Fibroblast of skin of right biceps (primary cell): ENCODE measurements around the gene CD163.
A peak's percentile ranks its signal among the peaks of the same experiment; 100 is the strongest.
"Not testable (repeated sequence)": the region's sequence is repeated elsewhere in the genome, so short reads cannot be mapped to it uniquely, and the experiment has no call there.

ENCODE experiments used
- DNase-seq: peaks from one replicate; pipeline ENCODE4 v3.0.0-alpha.2; 2013

The CD163 gene

DNA sequence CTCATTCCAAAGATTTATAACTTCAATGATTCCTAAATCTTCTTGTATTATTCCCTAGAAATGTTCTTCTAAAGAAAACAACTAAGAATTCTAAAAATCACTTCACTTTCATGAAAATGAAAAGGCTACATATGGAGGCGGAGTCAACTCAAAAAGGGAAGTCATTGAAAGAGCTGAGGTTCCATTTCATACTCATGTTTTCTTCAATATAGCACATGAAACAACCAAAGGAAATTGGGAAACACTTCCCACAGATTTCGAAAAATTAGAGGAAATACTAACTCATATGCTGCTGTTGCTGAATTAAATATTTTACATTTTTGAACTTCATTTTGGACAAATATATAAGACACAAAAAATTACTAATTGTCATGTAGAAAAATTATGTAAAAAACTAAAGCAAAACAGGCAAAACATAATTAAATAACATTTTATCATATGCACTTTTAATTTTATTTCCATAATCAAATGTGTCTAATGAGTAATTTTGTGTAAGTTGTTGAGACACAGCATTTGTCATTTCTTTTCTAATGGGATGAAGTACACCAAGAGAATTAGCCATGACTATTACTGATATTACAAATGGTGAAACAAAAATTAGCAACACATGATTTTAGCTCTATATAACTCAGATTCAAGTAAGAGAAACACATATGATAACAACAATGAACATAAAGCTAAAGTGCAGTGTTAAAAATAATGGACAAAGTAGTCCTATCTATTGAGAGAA, at the start of gene CD163:
TSS of gene CD163 (minus strand) at position 92 of the 730 bp plus-strand sequence. CDS start at position 5, 87 bp downstream.
- no peak for DNase-seq

DNA sequence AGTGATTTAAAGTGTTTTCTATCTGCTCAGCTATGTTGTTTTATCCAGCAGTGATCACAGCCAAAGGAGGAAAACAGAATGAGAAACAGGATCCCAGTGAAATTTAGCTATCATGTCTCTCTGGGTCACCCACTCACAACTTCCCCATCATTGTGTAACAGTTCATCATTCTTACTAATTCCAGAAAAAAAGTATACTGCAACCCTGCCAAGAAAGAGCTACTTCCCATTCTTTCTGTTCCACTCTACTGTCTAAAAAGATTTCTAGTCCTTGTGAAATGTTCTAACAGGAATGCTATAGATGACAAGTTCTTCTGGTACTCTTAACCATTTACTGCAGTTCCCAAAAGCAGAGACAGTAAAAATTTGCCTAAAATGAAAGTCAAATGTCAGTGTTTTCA, 39.2 kb upstream of the CD163 start:
- DNase-seq: peak; percentile 67

DNA sequence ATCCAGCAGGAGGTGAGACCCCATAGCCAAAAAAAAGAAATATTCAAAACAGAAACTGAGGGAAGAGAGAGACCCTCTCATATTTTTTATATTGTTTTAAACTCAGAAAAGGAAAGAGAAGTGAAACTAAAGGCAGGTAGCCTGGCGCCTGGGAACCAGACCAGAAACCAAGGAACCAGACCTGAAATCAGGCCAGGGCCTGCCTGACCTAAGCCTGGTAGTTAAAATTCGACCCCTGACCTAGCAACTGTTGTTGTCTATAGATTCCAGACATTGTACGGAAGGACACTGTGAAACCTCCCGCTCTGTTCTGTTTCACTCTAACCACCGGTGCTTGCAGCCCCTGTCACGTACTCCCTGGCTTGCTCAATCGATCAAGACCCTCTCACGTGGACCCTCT, 38.5 kb upstream of the CD163 start:
- no peak for DNase-seq

DNA sequence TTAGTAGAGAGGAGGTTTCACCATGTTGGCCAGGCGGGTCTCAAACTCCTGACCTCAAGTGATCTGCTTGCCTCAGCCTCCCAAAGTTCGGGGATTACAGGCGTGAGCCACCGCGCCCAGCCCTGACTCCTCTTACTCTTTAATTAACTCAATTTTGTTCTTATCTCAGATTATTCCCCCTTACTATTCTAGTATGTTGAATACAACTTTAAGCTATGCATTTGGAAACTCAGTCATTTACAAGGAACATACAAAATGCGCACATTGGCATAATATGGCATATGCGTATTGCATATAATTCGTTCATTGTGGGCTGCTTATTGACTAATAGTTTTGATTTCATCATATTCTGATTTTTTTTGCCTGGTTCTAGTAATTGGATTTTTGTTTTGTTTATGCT, 10.8 kb upstream of the CD163 start:
- no peak for DNase-seq

DNA sequence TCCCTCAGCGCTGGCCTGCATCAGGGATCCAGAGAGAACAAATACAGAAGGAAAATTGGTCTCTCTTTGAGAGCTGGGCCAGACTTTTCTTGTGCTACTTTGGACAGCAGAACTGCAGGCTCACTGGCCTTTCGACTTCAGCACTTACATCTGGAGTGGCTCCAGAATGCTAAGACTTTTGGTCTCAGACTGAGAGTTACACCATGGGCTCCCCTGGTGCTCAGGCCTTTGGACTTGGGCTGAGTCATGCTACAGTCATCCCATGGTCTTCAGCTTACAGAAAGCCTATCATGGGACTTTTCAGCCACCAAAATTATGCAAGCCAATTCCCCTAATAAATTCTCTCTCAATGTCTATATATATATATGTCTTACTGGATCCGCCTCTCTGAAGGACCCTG, 9.0 kb upstream of the CD163 start:
- peak; percentile 96 for DNase-seq

DNA sequence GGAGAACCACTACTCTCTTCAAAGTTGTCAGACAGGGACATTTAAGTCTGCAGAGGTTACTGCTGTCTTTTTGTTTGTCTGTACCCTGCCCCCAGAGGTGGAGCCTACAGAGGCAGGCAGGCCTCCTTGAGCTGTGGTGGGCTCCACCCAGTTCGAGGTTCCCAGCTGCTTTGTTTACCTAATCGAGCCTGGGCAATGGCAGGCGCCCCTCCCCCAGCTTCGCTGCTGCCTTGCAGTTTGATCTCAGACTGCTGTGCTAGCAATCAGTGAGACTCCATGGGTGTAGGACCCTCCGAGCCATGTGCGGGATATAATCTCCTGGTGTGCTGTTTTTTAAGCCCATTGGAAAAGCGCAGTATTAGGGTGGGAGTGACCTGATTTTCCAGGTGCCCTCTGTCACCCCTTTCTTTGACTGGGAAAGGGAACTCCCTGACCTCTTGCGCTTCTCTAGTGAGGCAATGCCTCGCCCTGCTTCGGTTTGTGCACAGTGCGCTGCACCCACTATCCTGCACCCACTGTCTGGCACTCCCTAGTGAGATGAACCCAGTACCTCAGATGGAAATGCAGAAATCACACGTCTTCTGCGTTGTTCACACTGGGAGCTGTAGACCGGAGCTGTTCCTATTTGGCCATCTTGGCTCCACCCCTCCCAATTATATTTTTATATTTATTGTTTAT, 6.4 kb upstream of the CD163 start:
- DNase-seq: not testable (repeated sequence)

DNA sequence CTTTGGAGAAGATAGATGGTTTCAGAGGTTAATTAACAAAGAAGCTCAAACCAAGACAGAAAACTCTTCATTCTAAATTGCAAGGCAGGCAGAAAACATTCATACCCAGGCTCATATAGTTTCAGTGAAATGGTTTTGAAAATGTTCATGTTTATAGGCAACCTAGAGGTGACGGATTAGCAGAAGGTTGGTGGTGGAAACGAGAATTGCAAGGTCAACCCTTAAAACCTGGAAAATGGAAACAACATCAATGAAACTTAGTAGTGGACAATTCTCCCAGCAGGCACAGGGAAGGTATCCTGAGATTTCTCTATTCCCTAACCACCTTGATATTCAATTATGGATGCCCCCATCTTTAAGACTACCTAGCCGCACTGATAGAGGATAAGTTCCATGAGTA, 965 bp downstream of the CD163 start:
- DNase-seq: no peak

DNA sequence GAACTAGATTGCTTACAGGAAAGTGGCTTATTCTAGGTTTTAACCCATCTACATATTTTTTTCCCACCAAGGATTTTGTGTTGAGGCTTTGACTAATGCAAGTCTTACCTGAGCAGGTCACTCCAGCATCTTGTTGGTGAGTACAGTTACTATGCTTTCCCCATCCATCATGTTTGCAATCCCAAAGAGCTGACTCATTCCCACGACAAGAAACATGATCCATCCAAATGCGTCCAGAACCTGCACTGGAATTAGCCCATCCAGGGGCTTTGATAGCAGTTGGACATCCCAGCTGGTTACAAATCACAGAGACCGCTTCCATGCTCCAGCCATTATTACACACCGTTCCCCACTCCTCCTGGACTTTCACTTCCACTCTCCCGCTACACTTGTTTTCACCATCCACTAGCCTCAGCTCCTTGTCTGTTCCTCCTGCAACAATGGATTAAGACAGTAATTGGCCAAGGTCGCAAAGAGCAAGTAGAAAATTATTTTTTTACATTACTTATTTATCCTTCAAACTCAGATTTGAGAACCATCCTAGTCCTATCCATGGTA, 2.5 kb downstream of the CD163 start:
- peak; percentile 75 for DNase-seq

DNA sequence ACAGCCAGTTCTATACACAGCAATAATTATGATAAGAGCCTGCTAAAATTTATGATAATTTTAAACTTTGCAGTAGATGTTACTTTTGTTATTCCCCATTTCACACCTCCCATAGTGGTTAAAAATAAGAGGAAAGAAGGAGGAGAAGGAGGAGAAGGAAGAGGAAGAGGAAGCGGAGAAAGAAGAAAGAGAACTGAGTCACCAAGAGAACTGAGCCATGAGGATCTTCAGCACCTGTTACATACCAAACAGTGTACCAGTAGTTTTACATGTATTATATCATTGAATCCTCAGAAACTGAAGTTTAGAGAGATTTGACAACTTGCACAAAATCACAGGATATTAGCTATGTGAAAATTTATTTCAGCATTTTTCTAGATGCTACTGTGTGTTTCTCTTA, 3.9 kb downstream of the CD163 start:
- DNase-seq: no peak

DNA sequence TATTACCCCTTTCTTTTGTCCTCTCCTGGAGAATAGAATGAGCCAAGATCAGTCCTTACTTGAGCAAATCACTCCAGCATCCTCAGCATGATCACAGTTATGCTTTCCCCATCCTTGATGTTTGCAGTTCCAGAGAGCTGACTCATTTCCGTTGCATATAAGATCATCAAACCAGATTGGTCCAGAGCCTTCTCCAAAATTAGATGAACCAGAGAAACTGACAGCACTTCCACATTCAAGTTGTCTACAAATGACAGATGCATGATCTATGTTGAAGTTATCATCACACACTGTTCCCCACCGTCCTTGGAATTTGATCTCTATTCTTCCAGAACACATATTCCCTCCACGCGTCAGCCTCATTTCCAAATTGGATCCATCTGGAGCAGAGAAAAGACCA, 4.8 kb downstream of the CD163 start:
- DNase-seq: peak; percentile 99

DNA sequence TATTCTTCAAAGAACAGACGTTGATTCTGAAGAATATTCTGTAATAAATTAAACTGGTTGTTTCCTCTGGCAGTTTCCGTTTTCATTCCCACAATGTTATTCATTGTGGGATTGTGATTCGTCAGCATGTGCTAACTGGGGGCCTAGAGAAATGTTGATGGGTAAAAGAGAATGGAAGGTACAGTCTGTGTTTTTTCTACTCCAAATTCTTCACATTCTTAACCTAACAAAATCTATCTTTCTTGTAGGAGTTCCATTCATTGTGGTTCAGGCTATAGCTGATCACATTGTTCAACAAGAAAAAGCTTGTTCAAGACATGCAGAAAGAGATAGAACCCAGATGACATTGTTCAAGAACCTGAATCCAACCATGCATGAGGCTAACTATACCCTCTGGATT, 5.9 kb downstream of the CD163 start:
- peak; percentile 79 for DNase-seq

DNA sequence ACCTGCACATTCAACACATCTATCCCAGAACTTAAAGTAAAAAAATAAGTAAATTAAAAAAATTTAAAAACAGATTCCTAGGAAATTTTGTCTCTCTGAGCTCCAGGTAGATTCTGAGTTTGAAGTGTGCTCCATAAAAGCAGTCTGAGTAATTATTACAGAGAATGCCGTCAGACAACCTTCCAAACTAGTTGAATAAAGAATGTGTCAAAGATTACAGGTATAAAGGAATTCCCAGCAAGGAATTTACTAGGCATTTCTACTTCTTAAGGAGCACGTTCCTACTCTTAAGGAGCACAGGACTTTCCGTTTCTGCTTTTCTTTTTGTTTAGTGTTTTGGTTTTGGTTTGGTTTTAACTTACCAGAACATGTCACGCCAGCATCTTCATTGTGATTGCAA, 7.1 kb downstream of the CD163 start:
- DNase-seq: no peak

DNA sequence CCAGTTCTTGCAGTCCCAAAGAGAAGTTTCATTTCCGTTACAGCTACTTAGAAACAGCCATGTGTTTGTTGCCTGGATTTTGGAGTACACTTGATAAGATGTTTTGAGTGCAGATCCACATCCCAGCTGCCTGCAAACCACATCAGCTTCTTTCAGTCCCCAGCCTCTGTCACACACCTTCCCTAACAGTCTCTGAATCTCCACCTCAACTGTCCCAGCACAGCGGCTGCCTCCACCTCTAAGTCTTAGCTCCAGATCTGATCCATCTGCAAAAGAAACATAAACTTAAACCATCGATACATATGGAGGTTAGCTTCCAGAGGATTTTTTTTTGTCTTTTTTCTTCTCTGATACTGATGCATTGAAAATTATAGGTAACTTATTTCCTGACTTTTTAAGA, 8.4 kb downstream of the CD163 start:
- DNase-seq: no peak

DNA sequence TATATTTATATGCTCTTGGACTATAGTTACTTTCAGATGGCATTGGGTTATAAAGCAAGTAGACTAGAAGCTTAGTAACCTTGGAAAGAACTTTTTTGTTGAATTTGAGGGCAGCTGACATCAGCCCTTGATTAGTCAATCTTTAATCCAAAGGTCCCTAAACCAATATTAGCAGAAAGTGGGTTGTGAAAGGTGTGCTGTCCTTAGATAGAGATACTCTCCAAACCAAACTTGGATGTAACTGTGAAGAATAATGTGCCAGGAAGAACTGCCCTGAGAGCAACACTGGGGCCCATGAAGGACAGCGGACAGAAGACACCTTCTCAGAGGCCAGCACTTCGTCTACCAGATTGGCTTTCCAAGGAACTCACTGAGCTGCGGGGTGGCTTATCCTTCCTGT, 10.6 kb downstream of the CD163 start:
- DNase-seq: no peak

DNA sequence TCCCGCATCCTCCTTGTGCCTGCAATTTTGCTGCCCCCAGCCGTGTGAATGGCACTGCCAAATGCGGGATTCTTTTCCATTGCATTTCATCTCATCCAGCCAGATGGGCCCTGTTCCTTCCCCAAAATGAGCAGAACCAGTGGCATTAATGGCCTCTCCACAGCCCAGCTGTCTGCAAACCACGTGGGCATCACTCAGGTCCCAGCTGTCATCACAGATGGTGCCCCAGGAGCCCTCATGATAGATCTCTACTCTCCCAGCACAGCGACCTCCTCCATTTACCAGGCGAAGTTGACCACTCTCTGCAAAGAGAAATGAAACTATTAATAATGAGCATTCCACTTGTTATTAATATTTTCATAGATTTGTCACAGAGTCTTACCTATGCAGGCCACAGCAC, 17.1 kb downstream of the CD163 start:
- no peak for DNase-seq

DNA sequence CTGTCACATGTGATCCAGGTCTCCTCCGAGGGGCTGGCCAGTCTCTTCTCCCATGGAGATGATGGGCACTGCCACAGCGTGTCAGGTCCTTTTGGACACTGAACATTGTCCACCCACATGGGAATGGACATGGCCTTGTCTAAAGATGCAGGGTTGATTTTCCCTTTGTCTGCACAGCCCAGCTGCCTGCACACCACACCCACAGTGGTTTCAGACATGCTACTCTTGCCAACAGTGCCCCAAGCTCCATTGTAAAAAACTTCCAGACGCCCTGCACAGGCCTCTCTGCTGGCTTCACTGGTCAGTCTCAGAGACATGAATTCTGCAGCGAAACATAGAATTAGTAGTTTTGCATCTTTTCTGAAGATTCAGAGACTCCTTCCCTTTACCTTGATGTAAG, 18.5 kb downstream of the CD163 start:
- no peak for DNase-seq

DNA sequence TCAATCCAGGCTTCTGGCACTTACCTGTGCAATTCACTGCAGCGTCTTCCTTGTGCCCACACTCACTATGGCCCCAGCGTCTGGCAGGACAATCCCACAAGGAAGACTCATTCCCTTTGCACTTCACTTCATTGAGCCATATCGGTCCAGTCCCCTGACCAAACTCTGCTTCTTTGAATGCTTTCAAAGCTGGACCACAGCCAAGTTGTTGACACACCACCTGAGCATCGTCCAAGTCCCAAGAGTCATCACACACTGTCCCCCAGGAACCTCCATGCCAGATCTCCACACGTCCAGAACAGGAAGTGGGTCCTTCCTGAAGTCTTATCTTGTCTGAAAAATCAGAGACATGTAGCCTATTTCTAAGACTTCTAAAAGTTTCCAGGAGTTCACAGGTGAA, 20.2 kb downstream of the CD163 start:
- peak; percentile 12 for DNase-seq

DNA sequence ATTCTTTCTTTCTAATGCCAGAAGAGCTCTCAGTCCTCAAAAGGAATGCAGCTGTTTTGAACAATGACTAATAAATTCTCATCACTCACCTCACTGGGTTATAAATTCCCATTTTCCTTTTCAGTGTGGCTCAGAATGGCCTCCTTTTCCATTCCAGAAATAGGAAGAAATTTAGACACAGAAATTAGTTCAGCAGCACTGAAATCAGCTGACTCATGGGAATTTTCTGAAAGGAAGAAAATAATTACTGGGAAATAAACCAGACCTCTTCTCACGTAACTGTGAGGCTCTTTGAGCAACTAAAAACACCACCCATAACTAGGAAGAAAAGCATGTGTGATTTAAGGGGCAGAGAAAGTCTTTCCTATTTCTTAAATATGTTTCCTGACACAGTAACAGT, 23.8 kb downstream of the CD163 start:
- DNase-seq: peak; percentile 50

DNA sequence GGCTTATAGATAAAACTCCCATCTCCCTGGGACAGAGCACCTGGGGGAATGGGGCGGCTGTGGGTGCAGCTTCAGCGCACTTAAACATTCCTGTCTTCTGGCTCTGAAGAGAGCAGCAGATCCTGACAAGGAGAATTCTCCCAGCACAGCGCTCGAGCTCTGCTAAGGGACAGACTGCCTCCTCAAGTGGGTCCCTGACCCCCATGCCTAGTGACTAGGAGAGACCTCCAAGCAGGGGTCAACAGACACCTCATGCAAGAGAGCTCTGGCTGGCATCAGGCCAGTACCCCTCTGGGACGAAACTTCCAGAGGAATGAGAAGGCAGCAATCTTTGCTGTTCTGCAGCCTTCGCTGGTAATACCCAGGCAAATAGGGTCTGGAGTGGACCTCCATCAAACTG, 31.5 kb downstream of the CD163 start:
- DNase-seq: no peak

DNA sequence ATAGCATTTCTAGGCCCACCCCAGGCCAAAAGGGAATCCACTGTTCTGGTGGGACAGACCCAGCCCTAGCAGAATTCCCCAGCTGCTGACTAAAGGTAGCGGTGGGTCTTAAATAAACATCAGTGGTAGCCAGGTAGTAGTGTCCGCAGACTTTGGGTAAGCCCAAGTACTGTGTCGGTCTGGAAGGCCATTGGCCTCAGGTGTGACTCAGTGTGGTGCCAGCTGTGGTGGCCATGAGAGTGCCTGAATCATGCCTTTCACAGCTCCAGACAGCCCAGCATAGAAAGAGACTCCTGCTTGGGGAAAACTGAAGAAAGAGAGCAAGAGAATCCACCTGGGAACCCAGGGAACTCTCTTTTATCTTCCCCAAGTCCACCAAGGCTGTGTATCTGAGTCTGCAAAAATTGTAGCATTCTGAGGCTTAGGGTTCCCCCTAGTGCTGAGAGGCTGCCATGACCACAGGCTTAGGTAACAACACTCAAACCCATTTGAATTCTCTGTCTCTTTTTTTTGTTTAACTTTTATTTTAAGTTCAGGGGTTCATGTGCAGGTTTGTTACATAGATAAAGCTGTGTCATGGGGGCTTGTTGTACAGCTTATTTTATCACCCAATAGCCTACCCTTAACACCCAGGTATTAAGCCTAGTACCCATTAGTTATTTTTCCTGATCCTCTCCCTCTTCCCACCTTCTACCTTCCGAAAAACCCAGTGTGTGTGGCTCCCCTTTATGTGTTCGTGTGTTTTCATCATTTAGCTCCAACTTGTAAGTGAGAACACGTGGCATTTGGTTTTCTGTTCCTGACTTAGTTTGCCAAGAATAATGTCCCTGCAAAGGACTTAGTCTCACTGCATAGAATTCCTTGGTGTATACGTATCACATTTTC, 43.0 kb downstream of the CD163 start:
- peak; percentile 35 for DNase-seq

DNA sequence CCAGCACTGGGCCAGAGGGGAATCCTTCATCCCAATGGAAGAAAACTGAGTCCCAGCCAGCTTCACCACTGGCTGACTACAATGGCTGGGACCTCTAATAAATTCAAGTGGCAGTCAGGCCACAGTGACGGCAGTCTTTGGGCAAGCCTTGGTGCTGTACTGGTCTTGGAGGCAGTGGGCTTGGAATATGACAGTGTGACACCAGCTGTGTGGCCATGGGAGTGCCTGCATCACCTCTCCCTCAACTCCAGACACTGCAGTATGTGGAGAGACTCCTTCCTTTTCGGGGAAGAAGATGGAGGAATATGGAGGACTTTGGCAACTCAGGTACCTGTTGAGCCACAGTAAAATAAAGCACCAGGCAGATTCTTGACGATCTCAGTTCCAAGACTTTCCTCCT, 43.6 kb downstream of the CD163 start:
- no peak for DNase-seq

DNA sequence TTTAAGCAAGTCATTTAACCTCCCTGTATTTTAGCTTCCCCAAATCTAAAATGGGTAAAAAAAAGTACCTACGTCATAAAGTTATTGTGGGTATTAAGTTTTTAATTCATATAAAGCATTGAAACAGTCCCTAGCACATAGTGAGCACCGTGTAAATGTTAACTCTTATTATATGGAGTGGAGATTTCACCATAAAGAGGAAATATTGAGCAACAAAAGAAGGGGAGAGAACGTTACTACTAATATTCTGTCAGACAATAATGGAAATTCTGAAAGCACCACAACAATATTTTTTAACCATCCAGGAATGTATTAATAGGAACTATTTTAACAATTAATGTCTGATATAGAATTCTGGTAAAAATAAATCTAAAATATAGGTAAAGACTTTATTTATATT, 51.8 kb downstream of the CD163 start:
- no peak for DNase-seq

DNA sequence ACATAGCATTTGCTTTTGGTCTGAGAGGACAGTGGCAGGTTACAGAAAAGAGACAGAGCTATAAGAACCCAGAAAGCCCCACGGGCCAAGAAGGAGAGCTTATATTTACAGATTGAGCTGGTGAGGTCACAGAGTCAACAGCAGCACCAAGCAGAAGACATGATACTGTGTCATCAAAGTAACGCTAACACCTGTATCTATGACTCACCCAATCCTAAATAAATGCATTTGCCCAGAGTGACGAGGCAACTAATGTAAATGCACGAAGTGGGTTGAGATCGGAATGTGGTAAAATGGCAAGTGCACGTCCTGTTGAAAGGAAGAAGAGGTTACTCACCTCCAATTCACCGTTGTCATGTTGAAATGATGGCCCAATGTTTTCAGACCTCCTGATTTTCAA, 52.9 kb downstream of the CD163 start:
- DNase-seq: no peak

DNA sequence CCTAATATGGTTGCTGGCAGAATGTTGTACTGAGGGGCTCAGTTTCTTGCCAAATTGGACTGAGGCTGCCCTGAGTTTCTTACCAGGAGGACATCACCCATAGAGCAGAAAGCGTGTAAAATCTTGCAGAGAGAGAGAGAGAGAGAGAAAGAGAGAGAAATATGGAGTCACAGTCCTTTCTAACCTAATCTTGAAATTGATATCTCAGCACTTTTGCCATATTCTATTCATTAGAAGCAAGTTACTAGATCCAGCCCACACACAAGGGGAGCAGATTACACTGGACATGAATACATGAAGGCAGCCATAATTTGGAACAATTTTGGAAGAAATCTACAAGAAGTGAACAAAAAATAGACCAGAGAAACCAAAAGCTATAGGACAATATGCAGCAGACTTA, 55.5 kb downstream of the CD163 start:
- DNase-seq: no peak
